Kidney epithelial cell (primary cell): ENCODE data around the gene PMEPA1. TPM values are rescaled to one million over a fixed set of nuclear protein-coding genes. Genes with fewer than 3 reads are reported as not detected.
A peak's percentile ranks its signal among the peaks of the same experiment; 100 is the strongest.

ENCODE experiments used
- DNase-seq: peaks from one replicate; pipeline ENCODE4 v3.0.0-alpha.2; 2010; ENCODE audit warnings: low read depth
- H3K27me3 ChIP-seq: 2 replicates; pipeline ENCODE4 v1.6.0; 2011; ENCODE audit warnings: low read length; ENCODE audit not compliant: control insufficient read depth, insufficient read depth
- H3K36me3 ChIP-seq: 2 replicates; pipeline ENCODE4 v1.5.1; 2011; ENCODE audit warnings: low read length; ENCODE audit not compliant: control insufficient read depth, insufficient read depth
- H3K4me3 ChIP-seq: 2 replicates; pipeline ENCODE4 v1.5.1; 2011; ENCODE audit warnings: low read depth, mild to moderate bottlenecking, control low read depth, low read length
- total RNA-seq: library from RNA; depleted of rRNA; stranded (reverse); fragments of >200 nt; gene quantifications from 2 replicates; pipeline ENCODE4 v1.2.3, GENCODE V29; 2015
- TF ChIP-seq, protein P1 (sequence below): IDR thresholded peaks from 2 replicates; pipeline ENCODE4 v1.5.1; 2011; ENCODE audit warnings: mild to moderate bottlenecking, moderate library complexity, low read length, control low read depth, inconsistent platforms; ENCODE audit not compliant: insufficient read depth, poor library complexity, severe bottlenecking

PMEPA1 gene
- total RNA-seq, 1 donor from 2014 or later, result 244 TPM

DNA sequence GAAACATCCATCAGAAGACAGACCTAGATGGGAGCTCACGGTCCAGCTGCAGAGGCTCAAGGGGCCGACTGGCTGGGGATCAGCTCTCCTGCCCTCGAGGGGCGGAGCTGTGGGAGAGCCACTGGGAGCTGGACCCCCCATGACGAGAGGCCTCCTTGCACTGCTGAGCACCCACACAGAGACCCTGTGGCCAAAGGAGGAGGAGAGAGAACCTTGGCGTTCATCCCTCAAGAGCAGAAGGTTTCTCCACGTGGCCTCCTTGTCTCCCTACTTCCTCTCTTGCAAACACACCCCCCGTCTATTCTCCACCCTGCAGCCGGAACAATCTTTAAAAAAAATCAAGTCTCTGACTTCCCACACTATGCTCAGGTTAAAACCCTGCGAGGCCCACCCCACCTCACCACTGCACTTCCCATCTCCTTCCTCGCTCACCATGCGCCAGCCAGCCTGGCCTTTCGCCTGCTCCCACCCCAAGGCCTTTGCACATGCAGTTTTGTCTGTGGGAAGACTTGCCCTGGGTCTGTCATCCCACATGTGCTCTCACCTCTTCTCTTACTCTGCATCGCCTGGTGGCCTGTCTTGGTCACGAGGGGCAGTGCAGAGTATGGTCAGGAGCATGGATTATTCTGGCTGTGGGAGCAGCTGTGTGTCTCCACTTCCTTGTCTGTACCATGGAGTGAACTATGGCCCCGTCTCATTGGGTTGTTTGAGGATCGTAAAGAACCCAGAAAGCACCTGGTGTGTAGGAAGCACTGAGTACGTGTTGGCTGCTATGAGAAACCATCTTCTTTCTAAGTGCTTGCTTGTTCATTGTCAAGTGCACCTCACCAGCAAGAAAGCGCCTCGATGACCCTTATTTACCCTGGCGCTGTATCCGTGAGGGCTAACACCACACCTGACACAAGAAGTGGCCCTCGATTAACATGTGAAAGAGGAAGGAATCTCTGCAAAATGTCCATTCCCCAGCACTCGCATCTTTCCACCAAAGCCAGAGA, 32.9 kb downstream of the PMEPA1 start:
- TF ChIP-seq, protein P1, sequence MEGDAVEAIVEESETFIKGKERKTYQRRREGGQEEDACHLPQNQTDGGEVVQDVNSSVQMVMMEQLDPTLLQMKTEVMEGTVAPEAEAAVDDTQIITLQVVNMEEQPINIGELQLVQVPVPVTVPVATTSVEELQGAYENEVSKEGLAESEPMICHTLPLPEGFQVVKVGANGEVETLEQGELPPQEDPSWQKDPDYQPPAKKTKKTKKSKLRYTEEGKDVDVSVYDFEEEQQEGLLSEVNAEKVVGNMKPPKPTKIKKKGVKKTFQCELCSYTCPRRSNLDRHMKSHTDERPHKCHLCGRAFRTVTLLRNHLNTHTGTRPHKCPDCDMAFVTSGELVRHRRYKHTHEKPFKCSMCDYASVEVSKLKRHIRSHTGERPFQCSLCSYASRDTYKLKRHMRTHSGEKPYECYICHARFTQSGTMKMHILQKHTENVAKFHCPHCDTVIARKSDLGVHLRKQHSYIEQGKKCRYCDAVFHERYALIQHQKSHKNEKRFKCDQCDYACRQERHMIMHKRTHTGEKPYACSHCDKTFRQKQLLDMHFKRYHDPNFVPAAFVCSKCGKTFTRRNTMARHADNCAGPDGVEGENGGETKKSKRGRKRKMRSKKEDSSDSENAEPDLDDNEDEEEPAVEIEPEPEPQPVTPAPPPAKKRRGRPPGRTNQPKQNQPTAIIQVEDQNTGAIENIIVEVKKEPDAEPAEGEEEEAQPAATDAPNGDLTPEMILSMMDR, result no peak
- Histone ChIP-seq H3K36me3 (peaks cover 2% of the 10 kb centered on the region), H3K27me3 (no peaks in the 10 kb centered on the region), H3K4me3 (no peak overlapping the region)
- no peak for DNase-seq

DNA sequence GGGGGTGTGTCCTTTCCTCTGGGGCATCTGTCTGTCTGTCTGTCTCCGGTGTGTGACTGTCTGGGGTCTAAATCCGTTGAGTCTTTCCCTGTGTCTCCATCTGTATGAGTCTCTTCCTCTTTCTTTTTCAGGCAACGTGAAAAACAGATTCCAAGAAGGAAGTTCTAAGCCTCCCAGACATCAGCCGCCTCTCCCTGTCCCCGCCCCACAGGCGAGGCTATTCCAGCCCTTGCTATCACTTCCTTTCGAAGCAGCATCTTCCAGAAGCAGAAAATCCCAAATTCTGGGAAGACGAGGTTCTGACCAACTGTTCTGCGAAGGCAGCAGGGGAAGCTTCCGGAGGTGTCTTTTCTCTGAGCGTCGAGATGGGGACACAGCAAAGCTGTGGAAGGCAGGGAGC, 34.0 kb downstream of the PMEPA1 start:
- TF ChIP-seq, protein P1, result no peak
- Histone ChIP-seq H3K36me3 (no peaks in the 10 kb centered on the region), H3K4me3 (no peak overlapping the region), H3K27me3 (no peaks in the 10 kb centered on the region)
- DNase-seq, result no peak

DNA sequence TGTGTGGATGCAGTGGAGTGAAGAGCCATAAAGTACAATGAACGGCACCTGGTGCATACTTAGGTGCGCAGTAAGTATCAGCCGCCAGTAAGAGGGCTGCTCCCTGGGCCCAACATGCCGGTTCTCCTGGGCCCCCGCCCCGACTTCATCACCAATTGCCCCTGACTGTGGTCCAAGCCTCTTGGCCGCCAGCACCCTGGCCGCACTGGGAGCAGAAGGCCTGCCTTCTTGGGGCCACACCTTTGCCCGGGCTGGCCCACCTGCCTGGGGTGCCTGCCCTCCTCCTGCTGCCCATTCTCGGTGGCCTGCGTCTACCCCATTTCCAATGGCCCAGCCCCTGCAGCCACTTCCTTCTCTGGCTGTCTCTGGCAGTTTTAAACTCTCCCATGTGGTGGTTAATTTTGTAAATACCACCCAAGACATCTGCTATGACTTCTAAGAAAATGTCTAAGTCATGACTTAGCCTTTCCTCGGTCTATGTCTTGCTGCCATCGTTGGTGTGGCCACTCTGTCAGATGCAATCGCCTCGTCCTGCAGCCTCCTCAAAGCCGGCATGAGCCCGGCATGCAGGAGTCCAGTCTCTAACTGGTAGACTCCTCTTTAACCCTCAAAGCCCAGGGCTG, 36.8 kb downstream of the PMEPA1 start:
- H3K36me3 ChIP-seq, result no peaks in the 10 kb centered on the region
- TF ChIP-seq, protein P1, result no peak
- no peak overlapping the region for H3K4me3 ChIP-seq
- no peaks in the 10 kb centered on the region for H3K27me3 ChIP-seq
- DNase-seq, result no peak

DNA sequence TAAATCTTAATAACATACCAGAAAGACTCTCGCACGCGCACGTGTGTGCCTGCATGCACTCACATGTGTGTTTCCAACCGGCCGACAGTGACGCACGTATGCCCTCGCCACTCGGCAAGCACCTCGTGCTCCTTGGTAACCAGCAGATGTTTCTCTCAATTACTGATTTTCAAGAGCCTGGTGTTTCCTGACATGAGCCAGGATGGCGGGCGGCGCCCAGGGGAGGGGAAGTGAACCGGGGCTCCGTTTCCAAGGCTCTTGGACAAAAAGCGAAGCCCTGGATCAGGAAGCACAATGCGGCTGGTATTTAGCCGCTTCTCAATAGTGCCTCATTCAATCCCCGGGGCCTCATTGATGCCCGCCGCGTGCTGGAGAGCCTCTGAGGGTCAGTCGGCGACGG, 37.7 kb downstream of the PMEPA1 start:
- TF ChIP-seq, protein P1, result no peak
- no peak for DNase-seq
- H3K27me3 ChIP-seq, result no peaks in the 10 kb centered on the region
- no peak overlapping the region for H3K4me3 ChIP-seq
- H3K36me3 ChIP-seq, result no peaks in the 10 kb centered on the region

DNA sequence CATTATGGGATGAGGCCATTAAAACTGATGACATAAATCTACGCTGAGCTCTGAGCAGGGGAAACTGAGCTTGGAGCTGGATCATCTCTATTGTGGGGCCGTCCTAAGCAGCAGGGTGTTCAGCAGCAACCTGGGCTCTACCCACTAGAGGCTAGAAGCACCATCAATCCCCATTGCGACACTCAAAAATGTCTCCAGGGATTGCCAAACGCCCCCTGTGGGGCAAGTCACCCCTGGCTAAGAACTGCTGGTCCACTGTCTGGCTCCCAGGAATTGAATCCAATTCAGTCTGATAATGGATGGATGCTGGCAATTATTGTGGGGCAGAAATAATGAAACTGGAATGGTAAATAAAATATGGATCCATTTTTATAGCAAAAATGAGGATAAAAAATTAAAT, 38.2 kb downstream of the PMEPA1 start:
- Histone ChIP-seq H3K36me3 (no peaks in the 10 kb centered on the region), H3K4me3 (no peak overlapping the region), H3K27me3 (no peaks in the 10 kb centered on the region)
- DNase-seq, result no peak
- TF ChIP-seq, protein P1, result peak; percentile 19
